BJ (cell line): Measurements from ENCODE around the gene ZNF580. TPM values are rescaled to one million over a fixed set of nuclear protein-coding genes. Genes with fewer than 3 reads are reported as not detected.
A peak's percentile ranks its signal among the peaks of the same experiment; 100 is the strongest.

Source experiments
- CTCF ChIA-PET: fragments of 350-600 bp; formaldehyde crosslinking; extraction: SDS; loops from one replicate; lab custom pipeline; 2021; ENCODE audit warnings: antibody characterized with exemption, inconsistent platforms; lab: Yijun Ruan, JAX
- POLR2A ChIA-PET: fragments of 300-600 bp; sonication (Branson Sonifier 250); formaldehyde crosslinking; extraction: SDS; loops from one replicate; lab custom pipeline; 2021; ENCODE audit warnings: antibody characterized with exemption; lab: Charles Lee
- DNase-seq: peaks from one replicate; pipeline ENCODE4 v3.0.0-alpha.2; 2011; ENCODE audit warnings: low read depth
- H3K27me3 ChIP-seq: 2 replicates; pipeline ENCODE4 v1.6.0; 2011; ENCODE audit warnings: low read length; ENCODE audit not compliant: control insufficient read depth, insufficient read depth
- H3K36me3 ChIP-seq: 2 replicates; pipeline ENCODE4 v1.5.1; 2011; ENCODE audit warnings: low read length; ENCODE audit not compliant: control insufficient read depth, insufficient read depth
- H3K4me3 ChIP-seq: 2 replicates; pipeline ENCODE4 v1.5.1; 2011; ENCODE audit warnings: low read depth, mild to moderate bottlenecking, control low read depth, low read length
- CTCF ChIP-seq: IDR thresholded peaks from 2 replicates; pipeline ENCODE4 v1.5.1; 2011; ENCODE audit warnings: low read depth, mild to moderate bottlenecking, control low read depth, inconsistent platforms, low read length, moderate library complexity; ENCODE audit not compliant: insufficient read depth
- polyA plus RNA-seq: library from polyadenylated mRNA; depleted of rRNA; stranded (reverse); fragments of >200 nt; gene quantifications from 2 replicates; pipeline ENCODE4 v1.2.3, GENCODE V29; 2011

ZNF580 gene
- polyA plus RNA-seq, 1 experiment: 12.2 TPM

- no peak for TF ChIP-seq CTCF
- CTCF ChIA-PET: interaction anchor here (0.5 to 0.9 kb wide), 2 partner anchors 41 to 508 kb away, joined by 3 read pairs; no protein-coding TSS in a partner anchor
- Histone ChIP-seq H3K27me3 (no peaks in the 10 kb centered on the region), H3K36me3 (peaks cover 22% of the 10 kb centered on the region), H3K4me3 (no peak overlapping the region)
- DNase-seq: no peak
- POLR2A ChIA-PET: no interaction called here
Measured at GRCh38 chr19:55673465-55673864, 32.7 kb downstream of the ZNF580 start.

- no peak for TF ChIP-seq CTCF
- ChIA-PET POLR2A (no interaction called here), CTCF (interaction anchor here (0.9 kb wide), 1 partner anchor 41 kb away, joined by 3 read pairs; no protein-coding TSS in a partner anchor)
- DNase-seq: no peak
- no peaks in the 10 kb centered on the region for H3K27me3 ChIP-seq
- no peak overlapping the region for H3K4me3 ChIP-seq
- H3K36me3 ChIP-seq: peaks cover 23% of the 10 kb centered on the region
Measured at GRCh38 chr19:55673889-55674288, 33.1 kb downstream of the ZNF580 start.

- peaks cover 23% of the 10 kb centered on the region for H3K36me3 ChIP-seq
- peak overlapping the region; percentile 86 for H3K4me3 ChIP-seq
- no peaks in the 10 kb centered on the region for H3K27me3 ChIP-seq
- POLR2A ChIA-PET: no interaction called here
- no peak for TF ChIP-seq CTCF
- no peak for DNase-seq
- CTCF ChIA-PET: no interaction called here
Measured at GRCh38 chr19:55674459-55674840, 33.6 kb downstream of the ZNF580 start.

GRCh38 chr19:55674841-55675660 lies 34.2 kb downstream of the ZNF580 start, which contains the start of gene EPN1:
TSS of gene EPN1 (plus strand) at chr19:55675226. CDS start at chr19:55678628, 3,402 bp downstream.
- DNase-seq: peak; percentile 67
- Histone ChIP-seq H3K4me3 (peak within 1 kb of the TSS; percentile 86), H3K36me3 (peaks cover 22% of the 10 kb centered on the region), H3K27me3 (no peaks in the 10 kb centered on the region)
- ChIA-PET CTCF (no interaction called here), POLR2A (no interaction called here)
- no peak for TF ChIP-seq CTCF

- no peak for TF ChIP-seq CTCF
- no peak for DNase-seq
- ChIA-PET CTCF (no interaction called here), POLR2A (no interaction called here)
- no peaks in the 10 kb centered on the region for H3K27me3 ChIP-seq
- peaks cover 24% of the 10 kb centered on the region for H3K36me3 ChIP-seq
- H3K4me3 ChIP-seq: peak overlapping the region; percentile 86
Measured at GRCh38 chr19:55675661-55676354, 35.0 kb downstream of the ZNF580 start.
